Stimulated activated CD8-positive, alpha-beta memory T cell treated with anti-CD3 and anti-CD28 coated beads, Interleukin-7, amount 100 ng/mL, for 24 hours (primary cell): ENCODE measurements around the gene FUT2.

Experiments used
- DNase-seq: peaks from one replicate; pipeline ENCODE4 v3.0.0-alpha.2; 2020; ENCODE audit warnings: low read depth

FUT2 gene

GRCh38 chr19:48751845-48752495, 56.2 kb downstream of the FUT2 start:
- DNase-seq = no peak

DNA sequence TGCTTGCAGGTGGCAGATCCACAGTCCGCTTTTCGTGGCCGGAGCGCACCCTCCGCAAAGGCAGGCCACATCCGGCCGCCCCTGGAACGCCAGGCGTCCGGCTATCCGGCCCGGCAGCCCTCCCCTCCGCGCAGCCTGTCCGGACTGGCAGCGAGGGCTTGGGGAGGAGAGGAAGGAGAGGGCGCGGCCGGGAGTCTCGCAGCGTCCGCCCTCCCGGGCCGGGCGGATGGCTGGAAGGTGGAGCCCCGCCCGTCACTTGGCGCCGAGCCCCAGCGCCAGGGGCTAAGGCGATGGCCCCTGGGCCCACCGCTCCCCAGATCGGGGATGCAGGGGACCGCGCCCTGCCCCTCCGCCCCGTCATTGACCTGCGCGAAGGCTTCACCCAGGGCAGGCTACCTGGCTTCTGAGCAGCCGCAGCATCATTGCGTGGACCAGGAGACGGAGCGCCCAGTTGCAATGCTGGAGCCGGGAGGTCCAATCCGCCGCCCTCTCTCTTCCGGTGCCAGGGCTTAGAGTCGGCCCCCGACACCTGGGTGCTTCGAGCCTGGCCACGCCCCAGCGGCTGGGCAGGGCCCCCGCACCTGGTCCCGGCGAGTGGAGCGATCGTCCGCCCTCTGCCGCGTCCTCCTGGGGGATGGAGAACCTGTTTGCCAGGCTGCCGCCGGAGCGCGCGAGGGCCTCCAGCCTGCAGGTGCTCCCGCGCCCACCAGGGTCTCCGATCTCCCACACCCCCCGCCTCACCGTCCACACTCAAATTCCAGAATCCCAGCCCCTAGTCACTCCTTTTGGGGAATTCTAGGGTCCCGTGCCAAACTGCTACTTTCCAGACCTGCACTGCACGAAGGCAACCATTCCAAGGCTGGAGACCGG, 57.0 kb downstream of the FUT2 start, which contains the start of gene FUT1:
Gene FUT1 (minus strand): TSS at position 146 of the 870 bp plus-strand sequence. CDS start 1,360 bp downstream, outside the sequence.
- DNase-seq = no peak

- no peak for DNase-seq
These were observed 59.4 kb downstream of the FUT2 start, which contains the start of gene FGF21 for GRCh38 chr19:48755084-48755641. TSS of gene FGF21 (plus strand) at chr19:48755524. CDS start at chr19:48756237, 713 bp downstream.
